ENCODE data around the gene AK8. TPM values are rescaled to one million over a fixed set of nuclear protein-coding genes. Genes with fewer than 3 reads are reported as not detected.

Gene AK8
- total RNA-seq, 2 experiments from 2014 or later, result 0.11 TPM; not detected in 1

DNA sequence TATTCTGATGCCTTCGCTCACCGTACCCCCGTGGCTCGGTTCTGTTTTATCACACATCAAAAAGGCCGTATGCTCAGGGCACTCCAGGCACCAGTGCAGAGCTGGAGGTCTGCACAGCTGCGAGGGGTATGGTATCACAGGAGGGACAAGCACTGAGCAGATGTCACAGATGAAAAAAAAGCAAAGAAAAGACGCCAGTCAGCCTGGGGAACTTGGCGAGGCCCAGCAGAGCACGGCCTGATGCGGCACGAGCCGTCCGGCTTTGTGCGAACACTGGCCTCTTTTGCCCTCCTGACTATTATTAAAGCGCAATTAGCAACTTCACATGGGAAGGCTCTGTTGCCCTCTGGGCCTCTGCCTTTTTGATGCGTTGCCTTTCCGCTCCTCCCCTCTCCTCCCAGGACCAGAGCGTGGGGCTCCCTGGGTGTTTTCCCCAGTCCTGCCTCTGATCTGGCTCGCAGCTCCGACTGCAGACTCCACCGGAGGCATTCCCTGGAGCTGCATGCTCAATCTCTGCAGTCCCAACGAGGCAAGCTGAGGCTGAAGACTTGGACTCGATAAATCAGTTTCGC, 44.4 kb downstream of the AK8 start:
- CTCF ChIA-PET, result no interaction called here
- POLR2A ChIA-PET, result no interaction called here

DNA sequence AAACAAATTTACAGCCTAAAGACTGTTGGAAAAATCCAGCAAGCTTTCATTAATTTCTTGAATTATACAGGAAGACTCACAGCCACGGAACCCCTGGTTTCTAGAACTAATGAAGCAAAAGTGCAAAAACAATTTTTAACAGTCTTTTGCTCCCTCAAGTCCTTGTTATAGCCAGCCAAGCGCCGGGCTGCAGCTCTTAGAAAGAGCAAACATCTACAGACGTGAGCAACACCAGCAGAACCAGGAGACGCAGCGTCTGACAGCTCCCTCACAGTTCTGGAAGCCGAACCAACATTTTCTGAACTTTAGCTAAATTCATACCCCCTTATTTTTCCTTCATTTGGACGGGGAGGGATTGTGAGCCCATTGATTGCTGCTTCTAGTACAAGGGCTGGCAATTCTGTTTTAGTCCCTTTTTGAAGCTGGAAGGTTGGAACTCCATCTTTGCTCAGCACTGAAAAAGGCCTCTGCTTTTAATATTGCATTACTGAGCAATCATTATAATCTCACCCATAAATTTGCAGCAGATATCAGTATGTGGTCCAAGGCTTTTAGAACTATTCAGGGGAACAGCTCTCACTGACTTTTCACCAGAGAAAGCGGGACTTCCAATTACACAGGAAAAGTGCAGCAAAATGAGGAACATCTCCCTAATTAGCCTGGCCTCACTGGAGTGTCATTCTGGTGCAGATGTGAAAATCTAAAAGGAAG, 45.8 kb downstream of the AK8 start:
- ChIA-PET POLR2A (interaction anchor here (0.7 kb wide), 1 partner anchor 32 kb away, joined by 3 read pairs; no protein-coding TSS in a partner anchor), CTCF (no interaction called here)

- ChIA-PET CTCF (no interaction called here), POLR2A (no interaction called here)
Measured at GRCh38 chr9:132828201-132828770, 49.8 kb downstream of the AK8 start.

GRCh38 chr9:132827366-132827765, 50.7 kb downstream of the AK8 start:
- CTCF ChIA-PET, result no interaction called here

GRCh38 chr9:132826621-132827365, 51.3 kb downstream of the AK8 start:
- POLR2A ChIA-PET, result no interaction called here
- CTCF ChIA-PET, result no interaction called here

More at GRCh38 chr9:132827366-132827765, 50.7 kb downstream of the AK8 start:
- POLR2A ChIA-PET, result no interaction called here

DNA sequence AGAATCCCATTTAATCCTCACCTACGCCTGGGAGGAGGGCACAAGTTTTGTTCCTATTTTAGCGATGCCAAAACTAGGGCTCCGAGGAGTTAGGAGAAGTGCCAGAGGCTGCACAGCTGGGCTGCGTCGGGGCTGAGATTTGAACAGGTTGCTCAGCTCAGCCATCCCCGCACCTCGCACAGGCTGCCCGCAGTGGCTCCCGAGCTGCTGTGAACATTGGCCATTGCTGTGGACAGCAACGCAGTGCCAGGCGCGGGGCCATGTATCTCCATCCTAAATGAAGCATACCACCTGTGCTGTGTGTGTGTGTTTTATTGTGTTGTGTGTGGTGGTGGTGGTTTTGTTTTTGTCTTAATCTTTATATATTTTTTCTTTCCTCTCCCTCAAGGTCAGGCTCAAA, 52.0 kb downstream of the AK8 start:
- POLR2A ChIA-PET, result no interaction called here
- CTCF ChIA-PET, result interaction anchor here (0.6 to 1.0 kb wide), 2 partner anchors 9 to 75 kb away, joined by 3 read pairs; no protein-coding TSS in a partner anchor

DNA sequence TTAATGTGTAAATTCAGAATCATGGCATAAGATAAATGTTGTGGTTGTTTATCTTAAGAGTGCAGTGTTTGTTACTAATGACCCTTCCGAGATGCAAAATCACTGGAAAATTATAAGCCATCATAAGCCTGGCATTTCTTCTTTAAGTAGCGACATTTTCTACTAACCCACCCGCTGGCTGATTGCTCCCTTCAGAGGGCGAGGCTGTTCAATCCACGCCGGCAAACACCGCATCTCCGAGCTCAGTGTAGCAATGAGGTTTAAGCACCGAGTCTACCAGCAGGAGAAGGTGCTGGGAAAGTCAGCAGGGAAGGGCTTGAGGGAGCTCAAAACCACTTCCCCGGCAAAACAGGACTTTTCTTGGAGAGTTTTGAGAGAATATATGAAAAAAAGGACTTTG, 52.7 kb downstream of the AK8 start:
- CTCF ChIA-PET, result interaction anchor here (0.6 to 1.0 kb wide), 2 partner anchors 9 to 76 kb away, joined by 3 read pairs; no protein-coding TSS in a partner anchor
- POLR2A ChIA-PET, result no interaction called here

GRCh38 chr9:132824951-132825350, 53.1 kb downstream of the AK8 start:
- CTCF ChIA-PET, result interaction anchor here (1.0 kb wide), 1 partner anchor 76 kb away, joined by 3 read pairs; no protein-coding TSS in a partner anchor
- POLR2A ChIA-PET, result no interaction called here

- POLR2A ChIA-PET, result no interaction called here
Measured at GRCh38 chr9:132824151-132824550, 53.9 kb downstream of the AK8 start.

GRCh38 chr9:132823370-132824145, 54.5 kb downstream of the AK8 start:
- CTCF ChIA-PET, result no interaction called here
- POLR2A ChIA-PET, result no interaction called here

More at GRCh38 chr9:132824151-132824550, 53.9 kb downstream of the AK8 start:
- CTCF ChIA-PET, result no interaction called here

GRCh38 chr9:132820169-132820944, 57.7 kb downstream of the AK8 start:
- ChIA-PET POLR2A (no interaction called here), CTCF (no interaction called here)

GRCh38 chr9:132818588-132818987, 59.5 kb downstream of the AK8 start:
- POLR2A ChIA-PET, result no interaction called here
- CTCF ChIA-PET, result no interaction called here

DNA sequence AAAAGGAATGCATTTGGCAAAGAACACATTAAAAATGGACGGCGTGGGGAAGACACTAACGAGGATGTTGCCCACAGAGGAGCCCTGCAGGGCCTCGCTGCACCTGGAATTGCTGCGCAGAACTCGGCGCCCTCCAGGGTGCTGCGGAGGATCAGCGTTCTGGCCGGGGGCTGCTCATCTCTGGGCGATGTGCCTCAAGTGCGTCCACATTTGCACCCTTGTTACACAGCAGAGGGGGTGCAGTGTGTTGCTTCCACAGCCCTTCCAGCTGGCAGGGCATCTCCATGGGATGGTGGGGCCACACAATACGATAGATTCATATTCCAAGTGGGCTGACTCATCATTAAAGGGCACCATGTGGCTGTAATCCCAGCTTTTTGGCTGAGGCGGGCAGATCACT, 63.1 kb downstream of the AK8 start:
- POLR2A ChIA-PET, result no interaction called here
- CTCF ChIA-PET, result no interaction called here

GRCh38 chr9:132813115-132813771, 64.8 kb downstream of the AK8 start:
- ChIA-PET POLR2A (no interaction called here), CTCF (no interaction called here)

DNA sequence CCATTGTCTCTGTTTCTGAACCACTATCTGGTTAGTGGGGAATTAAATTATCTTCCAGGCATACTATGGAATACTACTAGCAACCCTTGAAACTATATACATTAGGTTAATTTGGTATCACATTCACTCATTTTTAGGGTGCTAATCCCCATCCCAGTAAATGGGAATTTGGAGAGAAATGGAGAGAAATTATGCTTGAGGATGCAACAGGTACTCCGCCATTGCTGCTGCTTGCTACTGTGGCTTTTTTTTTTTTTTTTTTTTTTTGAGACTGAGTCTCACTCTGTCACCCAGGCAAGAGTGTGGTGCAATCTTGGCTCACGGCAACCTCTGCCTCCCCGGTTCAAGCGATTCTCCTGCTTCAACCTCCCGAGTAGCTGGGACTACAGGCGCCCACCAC, 66.1 kb downstream of the AK8 start:
- POLR2A ChIA-PET, result no interaction called here
- CTCF ChIA-PET, result no interaction called here

DNA sequence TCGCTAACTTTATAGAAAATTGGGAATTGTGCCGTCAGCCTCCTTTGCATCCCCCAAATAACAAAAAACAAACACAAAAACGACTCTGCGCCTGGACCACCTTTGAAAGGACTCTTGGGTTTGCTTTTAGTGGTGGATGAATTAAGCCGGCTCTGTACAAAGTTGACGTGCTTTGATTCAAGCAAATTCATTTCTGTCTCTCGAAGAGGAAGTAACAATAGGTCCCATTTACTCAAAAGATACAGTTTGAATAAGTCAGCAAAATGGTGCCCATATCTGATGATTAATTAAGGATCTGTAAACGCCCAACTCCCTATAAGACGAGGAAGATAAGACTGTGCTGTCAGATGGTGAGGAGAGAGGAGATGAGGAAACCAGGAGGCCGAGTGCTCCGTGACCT, 67.8 kb downstream of the AK8 start:
- ChIA-PET POLR2A (no interaction called here), CTCF (no interaction called here)

DNA sequence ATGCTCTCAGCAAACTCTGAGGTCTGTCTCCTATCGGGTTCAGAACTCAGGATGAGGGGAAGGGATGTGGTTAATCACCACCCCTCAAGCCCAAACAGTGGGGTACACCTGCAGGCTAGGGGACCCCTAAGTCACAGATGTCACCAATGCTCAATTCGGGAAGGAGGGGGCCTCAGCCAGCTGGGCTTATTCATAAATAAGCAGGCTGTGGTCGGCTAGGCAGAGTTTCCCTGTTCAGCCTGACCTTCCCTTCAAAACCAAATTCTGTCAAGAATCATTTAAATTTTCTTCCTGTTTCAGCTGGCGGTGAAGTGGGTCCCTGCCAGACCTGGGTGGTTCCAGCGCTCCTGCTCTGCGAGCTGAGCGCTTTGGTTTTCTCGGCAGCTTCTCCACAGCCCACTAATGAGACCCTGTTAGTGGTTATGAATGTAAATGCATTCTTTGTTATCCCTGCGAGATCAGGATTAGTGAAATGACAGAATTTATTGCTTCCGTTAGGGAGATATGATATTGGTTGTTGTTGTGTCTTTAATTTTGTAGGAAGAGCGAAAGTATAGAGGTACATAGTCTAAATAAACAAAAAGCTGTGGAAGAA, 68.3 kb downstream of the AK8 start:
- ChIA-PET POLR2A (no interaction called here), CTCF (no interaction called here)

DNA sequence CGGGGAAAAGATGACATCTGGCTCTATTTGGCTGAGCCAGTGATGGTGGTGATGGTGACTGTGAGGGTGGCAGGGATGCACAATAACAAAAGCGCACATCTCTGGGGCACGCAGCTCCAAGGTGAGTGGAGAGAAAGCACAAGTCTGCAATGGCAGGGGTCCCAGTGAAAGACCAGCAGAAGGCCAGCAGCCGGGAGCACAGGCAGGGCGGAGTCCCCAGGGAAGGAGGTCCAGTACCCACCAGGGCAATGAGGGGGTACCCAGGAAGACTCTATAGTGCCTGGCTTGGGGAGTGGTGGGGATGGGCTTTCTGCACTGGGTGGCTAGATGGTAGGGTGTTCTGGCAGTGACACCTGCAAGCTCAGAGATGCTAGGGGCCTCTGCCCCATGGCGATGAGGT, 69.4 kb downstream of the AK8 start:
- ChIA-PET POLR2A (no interaction called here), CTCF (no interaction called here)
